IMR-90 (cell line): ENCODE measurements around the gene NPFFR2. TPM values are rescaled to one million over a fixed set of nuclear protein-coding genes. Genes with fewer than 3 reads are reported as not detected.

ENCODE experiments used
- ATAC-seq: fragments of 200-7000 bp; cut with Tn5 transposase; 2 replicates; pipeline ENCODE4 v1.9.1; 2020; ENCODE audit warnings: low read depth, mild to moderate bottlenecking, moderate library complexity
- BruUV-seq: library from RNA; stranded (reverse); fragments of 400-500 nt; replicated peaks from 2 replicates; lab custom pipeline; 2021; lab: Mats Ljungman, UMichigan
- CTCF ChIA-PET: fragments of 300-600 bp; formaldehyde crosslinking; extraction: SDS; loops from one replicate; lab custom pipeline; 2021; ENCODE audit warnings: antibody characterized with exemption; lab: Yijun Ruan, JAX
- POLR2A ChIA-PET: fragments of 300-600 bp; sonication (Branson Sonifier 250); formaldehyde crosslinking; loops from one replicate; lab custom pipeline; 2022; ENCODE audit warnings: antibody characterized with exemption; ENCODE audit not compliant: unreplicated experiment; lab: Charles Lee
- DNase-seq: peaks from one replicate; pipeline ENCODE4 v3.0.0; 2013
- H2AFZ ChIP-seq: replicated peaks from 2 replicates; pipeline ENCODE3; 2013; ENCODE audit warnings: low read length, mild to moderate bottlenecking; ENCODE audit not compliant: poor library complexity
- H2AK5ac ChIP-seq: 2 replicates; pipeline ENCODE4 v1.6.1; 2013; ENCODE audit warnings: low read depth, low read length, inconsistent platforms
- H2AK9ac ChIP-seq: replicated peaks from 2 replicates; pipeline ENCODE3; 2013; ENCODE audit warnings: mild to moderate bottlenecking, low read depth, low read length, moderate library complexity; ENCODE audit not compliant: poor library complexity
- H2BK120ac ChIP-seq: 2 replicates; pipeline ENCODE4 v1.6.1; 2013; ENCODE audit warnings: low read depth, low read length, inconsistent platforms
- H2BK15ac ChIP-seq: 3 replicates; pipeline ENCODE4 v1.6.1; 2013; ENCODE audit warnings: low read depth, low read length, inconsistent platforms
- H2BK20ac ChIP-seq: 2 replicates; pipeline ENCODE4 v1.6.1; 2013; ENCODE audit warnings: low read depth, mild to moderate bottlenecking, inconsistent platforms, low read length, moderate library complexity
- H2BK5ac ChIP-seq: 2 replicates; pipeline ENCODE4 v1.6.1; 2013; ENCODE audit warnings: mild to moderate bottlenecking, low read depth, low read length, inconsistent platforms; ENCODE audit not compliant: poor library complexity, severe bottlenecking
- H3K14ac ChIP-seq: replicated peaks from 2 replicates; pipeline ENCODE4 v1.6.1; 2013; ENCODE audit warnings: low read depth, low read length, inconsistent platforms
- H3K18ac ChIP-seq: 2 replicates; pipeline ENCODE4 v1.6.1; 2013; ENCODE audit warnings: low read depth, low read length, control low read depth
- H3K23ac ChIP-seq: 2 replicates; pipeline ENCODE4 v1.6.1; 2013; ENCODE audit warnings: low read depth, low read length, inconsistent platforms
- H3K27ac ChIP-seq: 2 replicates; pipeline ENCODE4 v1.5.1; 2013; ENCODE audit warnings: mild to moderate bottlenecking, control low read depth, low read length; ENCODE audit not compliant: insufficient read depth
- H3K27me3 ChIP-seq: 2 replicates; pipeline ENCODE4 v1.6.1; 2013; ENCODE audit warnings: low read length; ENCODE audit not compliant: control insufficient read depth, insufficient read depth
- H3K36me3 ChIP-seq: 2 replicates; pipeline ENCODE4 v1.6.1; 2013; ENCODE audit warnings: low read length, mixed read lengths; ENCODE audit not compliant: control insufficient read depth, insufficient read depth
- H3K4ac ChIP-seq: 2 replicates; pipeline ENCODE4 v1.6.1; 2013; ENCODE audit warnings: low read depth, low read length, inconsistent platforms
- H3K4me1 ChIP-seq: 2 replicates; pipeline ENCODE4 v1.6.1; 2013; ENCODE audit warnings: low read length, mixed read lengths; ENCODE audit not compliant: control insufficient read depth, insufficient read depth
- H3K4me2 ChIP-seq: 2 replicates; pipeline ENCODE4 v1.6.1; 2013; ENCODE audit warnings: low read depth, mild to moderate bottlenecking, control low read depth, low read length, moderate library complexity
- H3K4me3 ChIP-seq: 2 replicates; pipeline ENCODE4 v1.5.1; 2013; ENCODE audit warnings: low read depth, mild to moderate bottlenecking, control low read depth, low read length, moderate library complexity; ENCODE audit not compliant: insufficient read depth
- H3K56ac ChIP-seq: 2 replicates; pipeline ENCODE4 v1.6.1; 2013; ENCODE audit warnings: low read length, inconsistent platforms; ENCODE audit not compliant: insufficient read depth; ENCODE audit errors: extremely low read depth
- H3K79me1 ChIP-seq, 2 experiments: 2 replicates each; pipeline ENCODE4 v1.6.1; 2013; ENCODE audit warnings: low read length in 2 of 2, inconsistent platforms in 1 of 2, low read depth in 1 of 2
- H3K9ac ChIP-seq: 2 replicates; pipeline ENCODE4 v1.6.1; 2013; ENCODE audit warnings: low read depth, low read length, control low read depth
- H3K9me1 ChIP-seq: 2 replicates; pipeline ENCODE4 v1.6.1; 2013; ENCODE audit warnings: low read length, inconsistent platforms; ENCODE audit not compliant: insufficient read depth
- H3K9me3 ChIP-seq: 2 replicates; pipeline ENCODE4 v1.6.1; 2013; ENCODE audit warnings: low read length; ENCODE audit not compliant: control insufficient read depth, insufficient read depth
- H4K20me1 ChIP-seq: 2 replicates; pipeline ENCODE4 v1.6.1; 2013; ENCODE audit warnings: low read length, inconsistent platforms; ENCODE audit not compliant: insufficient read depth
- H4K5ac ChIP-seq: 2 replicates; pipeline ENCODE4 v1.6.1; 2013; ENCODE audit warnings: mild to moderate bottlenecking, low read depth, low read length, control low read depth
- H4K8ac ChIP-seq, 2 experiments: 2 replicates each; pipeline ENCODE4 v1.6.1; 2013; ENCODE audit warnings: low read depth in 2 of 2, low read length in 2 of 2, control low read depth in 1 of 2, inconsistent platforms in 1 of 2
- H4K91ac ChIP-seq: 2 replicates; pipeline ENCODE4 v1.6.1; 2013; ENCODE audit warnings: low read depth, low read length, inconsistent platforms; ENCODE audit not compliant: insufficient read depth
- ELK1 ChIP-seq: fragments of 150-350 bp; IDR thresholded peaks from 2 replicates; pipeline ENCODE4 v1.6.1; 2016; ENCODE audit warnings: low read depth, mild to moderate bottlenecking, low read length, moderate library complexity, borderline replicate concordance
- RAD21 ChIP-seq: IDR thresholded peaks from 2 replicates; pipeline ENCODE4 v1.6.1; 2012; ENCODE audit warnings: low read length, improper control_type of control experiment
- RFX5 ChIP-seq: IDR thresholded peaks from 2 replicates; pipeline ENCODE4 v1.8.0; 2012; ENCODE audit warnings: low read depth, mild to moderate bottlenecking, low read length, moderate library complexity
- WGBS, 2 experiments: methylation state at CpG; one replicate each; pipeline versions ENCODE4 v1.1.5 to v1.1.7; 2013; ENCODE audit warnings: missing lambda C conversion rate in 2 of 2; ENCODE audit not compliant: insufficient read length in 1 of 2; ENCODE audit errors: extremely low coverage in 2 of 2; 5-methylcytosine and 5-hydroxymethylcytosine counted together
- dilution Hi-C: fragments of 300-500 bp; cut with HindIII; formaldehyde crosslinking; loops from one replicate; pipeline ENCODE4 v1.14.3; 2018; ENCODE audit warnings: low sequenced_read_pairs; ENCODE audit not compliant: unreplicated experiment
- in situ Hi-C: fragments of 300-500 bp; cut with MboI; formaldehyde crosslinking; loops from 3 replicates; pipeline ENCODE4 v1.14.3; 2019; ENCODE audit warnings: low sequenced_read_pairs, inconsistent platforms, mixed read lengths
- intact Hi-C: fragments of 100-400 bp; cut with micrococcal nuclease; formaldehyde crosslinking; loops from 2 replicates; pipeline ENCODE4 v1.10.0; 2022
- polyA plus RNA-seq, 3 experiments: library from polyadenylated mRNA; depleted of rRNA; stranded (reverse); fragments of >200 nt; gene quantifications; 2 replicates each; pipeline ENCODE4 v1.2.3, GENCODE V29; 2012; ENCODE audit warnings: low replicate concordance in 1 of 3
- total RNA-seq: library from RNA; depleted of rRNA; stranded (reverse); fragments of >200 nt; gene quantifications from 2 replicates; pipeline ENCODE4 v1.2.3, GENCODE V29; 2012

The NPFFR2 gene
- total and polyA plus RNA-seq, 2 of the 4 experiments (the other 2 are of a cell fraction), result not detected

- H3K4me2 ChIP-seq, result no peak overlapping the region
- no peaks in the 10 kb centered on the region for H3K9me3 ChIP-seq
- H2BK120ac ChIP-seq, result no peak overlapping the region
- no peaks in the 10 kb centered on the region for H4K20me1 ChIP-seq
- no peak overlapping the region for H3K23ac ChIP-seq
- H3K9ac ChIP-seq, result no peak overlapping the region
- H2AK9ac ChIP-seq, result no peak overlapping the region
- intact Hi-C loops (no loop called here), in situ Hi-C loops (no loop called here), dilution Hi-C loops (no loop called here)
- no peak overlapping the region for H2BK15ac ChIP-seq
- WGBS, 2 experiments, result no CpG with 5 or more reads among the region's 1 CpG
- H3K9me1 ChIP-seq, result no peaks in the 10 kb centered on the region
- H2AK5ac ChIP-seq, result no peak overlapping the region
- no peak overlapping the region for H3K14ac ChIP-seq
- no peak for ATAC-seq
- no peaks in the 10 kb centered on the region for H3K4me1 ChIP-seq
- no peaks in the 10 kb centered on the region for H3K79me1 ChIP-seq
- DNase-seq, result no peak
- H3K27me3 ChIP-seq, result no peaks in the 10 kb centered on the region
- no TSS peak for BruUV-seq
- H4K8ac ChIP-seq, result no peak overlapping the region
- TF ChIP-seq RAD21 (no peak), ELK1 (no peak), RFX5 (no peak)
- no peak overlapping the region for H2BK20ac ChIP-seq
- H3K27ac ChIP-seq, result no peak overlapping the region
- no peak overlapping the region for H3K18ac ChIP-seq
- H3K56ac ChIP-seq, result no peak overlapping the region
- ChIA-PET CTCF (interaction anchor here (0.6 kb wide), 1 partner anchor 674 kb away, joined by 3 read pairs; no protein-coding TSS in a partner anchor), POLR2A (no interaction called here)
- H2AFZ ChIP-seq, result no peak overlapping the region
- no peak overlapping the region for H4K91ac ChIP-seq
- no peak overlapping the region for H3K4me3 ChIP-seq
- H4K5ac ChIP-seq, result no peak overlapping the region
- H3K36me3 ChIP-seq, result no peaks in the 10 kb centered on the region
- no peak overlapping the region for H2BK5ac ChIP-seq
- no peak overlapping the region for H3K4ac ChIP-seq
Measured at GRCh38 chr4:72186714-72187113, 154.9 kb downstream of the NPFFR2 start.
